Measurements from ENCODE around the gene CALR3.

CALR3 gene

DNA sequence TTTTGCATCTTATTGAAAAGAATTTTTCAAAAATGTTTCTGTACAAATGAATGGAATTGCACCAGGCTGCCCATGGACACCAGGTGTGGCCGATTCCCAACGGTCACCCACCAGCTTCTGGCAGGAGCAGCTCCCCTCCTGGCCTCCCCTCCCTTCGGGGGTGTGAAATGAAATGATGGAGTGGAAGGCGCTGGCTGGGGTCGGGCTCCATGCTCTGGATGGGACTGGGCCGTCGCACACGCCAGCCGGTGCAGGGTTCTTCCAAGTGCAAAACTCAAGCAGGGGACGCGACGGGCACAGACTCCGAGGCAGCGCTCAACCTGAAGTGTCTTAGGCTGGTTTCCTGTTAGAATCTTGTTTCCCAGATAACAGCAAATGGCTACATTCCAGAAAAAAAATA lies 22.1 kb upstream of the CALR3 start:
- no peak for TF ChIP-seq GATA2 (IDR thresholded peaks at IDR 0.05; ENCODE audit: low read depth, low read length)

- TF ChIP-seq GATA3 (IDR thresholded peaks at IDR 0.05; ENCODE audit: low read depth, low read length) (no peak), GATA2 (IDR thresholded peaks at IDR 0.05; ENCODE audit: low read depth, low read length) (no peak)
Observed at GRCh38 chr19:16516923-16517610, 21.1 kb upstream of the CALR3 start.

- TF ChIP-seq GATA3 (IDR thresholded peaks at IDR 0.05; ENCODE audit: low read depth, low read length) = no peak
- no peak for TF ChIP-seq GATA2 (IDR thresholded peaks at IDR 0.05; ENCODE audit: low read depth, low read length)
Observed at GRCh38 chr19:16516381-16516780, 20.4 kb upstream of the CALR3 start.

GRCh38 chr19:16514383-16515019 lies 18.5 kb upstream of the CALR3 start:
- TF ChIP-seq GATA2 (IDR thresholded peaks at IDR 0.05; ENCODE audit: low read depth, low read length) (no peak), GATA3 (IDR thresholded peaks at IDR 0.05; ENCODE audit: low read depth, low read length) (no peak)

GRCh38 chr19:16509141-16510061 lies 13.4 kb upstream of the CALR3 start:
- TF ChIP-seq GATA2 (IDR thresholded peaks at IDR 0.05; ENCODE audit: low read depth, low read length) (no peak), GATA3 (IDR thresholded peaks at IDR 0.05; ENCODE audit: low read depth, low read length) (no peak)

GRCh38 chr19:16508546-16508945 lies 12.6 kb upstream of the CALR3 start:
- TF ChIP-seq GATA3 (IDR thresholded peaks at IDR 0.05; ENCODE audit: low read depth, low read length) = no peak
- TF ChIP-seq GATA2 (IDR thresholded peaks at IDR 0.05; ENCODE audit: low read depth, low read length) = no peak

DNA sequence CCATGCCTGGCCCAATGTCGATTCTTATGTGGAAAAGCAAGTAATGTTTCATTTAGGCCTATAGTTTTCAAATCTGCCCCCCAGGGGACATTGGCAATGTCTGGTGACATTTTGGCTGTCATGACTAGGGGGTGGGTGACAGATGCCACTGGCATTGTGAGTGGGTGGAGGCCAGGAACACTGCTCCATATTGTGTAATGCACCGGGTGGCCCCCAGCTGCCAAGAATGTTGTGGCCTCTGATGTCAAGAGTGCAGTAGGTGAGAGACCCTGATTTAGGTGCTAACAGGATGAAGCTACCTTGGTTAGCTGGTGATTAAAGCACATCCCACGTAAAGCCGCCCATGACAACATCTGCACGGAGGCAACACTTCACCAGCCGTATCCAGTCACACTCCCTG lies 11.0 kb upstream of the CALR3 start:
- no peak for TF ChIP-seq GATA3 (IDR thresholded peaks at IDR 0.05; ENCODE audit: low read depth, low read length)

GRCh38 chr19:16504271-16504670 lies 8.3 kb upstream of the CALR3 start:
- TF ChIP-seq GATA2 (IDR thresholded peaks at IDR 0.05; ENCODE audit: low read depth, low read length) (no peak), GATA3 (IDR thresholded peaks at IDR 0.05; ENCODE audit: low read depth, low read length) (no peak)

GRCh38 chr19:16497837-16498236 lies 1.9 kb upstream of the CALR3 start:
- no peak for TF ChIP-seq GATA3 (IDR thresholded peaks at IDR 0.05; ENCODE audit: low read depth, low read length)
- no peak for TF ChIP-seq GATA2 (IDR thresholded peaks at IDR 0.05; ENCODE audit: low read depth, low read length)

DNA sequence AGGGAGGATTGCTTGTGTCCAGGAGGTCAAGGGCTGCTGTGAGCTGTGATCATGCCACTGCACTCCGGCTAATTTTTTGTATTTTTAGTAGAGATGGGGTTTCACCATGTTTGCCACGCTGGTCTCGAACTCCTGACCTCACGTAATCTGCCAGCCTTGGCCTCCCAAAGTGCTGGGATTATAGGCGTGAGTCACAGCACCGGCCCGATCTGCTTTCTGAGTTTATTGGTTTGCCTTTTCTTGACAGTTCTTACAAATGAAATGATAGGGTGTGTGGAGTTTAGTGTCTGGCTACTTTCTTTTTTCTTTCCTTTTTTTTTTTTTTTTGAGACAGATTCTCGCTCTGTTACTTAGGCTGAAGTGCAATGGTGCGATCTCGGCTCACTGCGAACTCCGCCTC lies 1.1 kb upstream of the CALR3 start:
- no peak for TF ChIP-seq GATA3 (IDR thresholded peaks at IDR 0.05; ENCODE audit: low read depth, low read length)
- TF ChIP-seq GATA2 (IDR thresholded peaks at IDR 0.05; ENCODE audit: low read depth, low read length) = no peak

DNA sequence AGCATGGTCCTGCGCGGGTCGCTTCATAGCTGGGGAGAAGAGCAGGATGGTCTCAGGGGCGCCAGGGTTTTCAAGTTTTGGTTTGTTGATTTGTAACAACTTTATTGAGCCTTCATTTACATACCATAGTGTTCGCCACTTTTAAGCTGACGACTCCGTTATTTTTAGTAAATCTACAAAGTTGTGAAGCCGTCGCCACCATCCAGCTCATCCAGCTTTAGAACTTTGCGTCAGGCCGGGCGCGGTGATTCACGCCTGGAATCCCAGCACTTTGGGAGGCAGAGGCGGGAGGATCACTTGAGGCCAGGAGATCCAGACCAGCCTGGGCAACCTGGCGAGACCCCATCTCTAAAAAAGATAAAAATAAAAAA lies 631 bp upstream of the CALR3 start:
- TF ChIP-seq GATA3 (IDR thresholded peaks at IDR 0.05; ENCODE audit: low read depth, low read length) = no peak
- TF ChIP-seq GATA2 (IDR thresholded peaks at IDR 0.05; ENCODE audit: low read depth, low read length) = no peak

DNA sequence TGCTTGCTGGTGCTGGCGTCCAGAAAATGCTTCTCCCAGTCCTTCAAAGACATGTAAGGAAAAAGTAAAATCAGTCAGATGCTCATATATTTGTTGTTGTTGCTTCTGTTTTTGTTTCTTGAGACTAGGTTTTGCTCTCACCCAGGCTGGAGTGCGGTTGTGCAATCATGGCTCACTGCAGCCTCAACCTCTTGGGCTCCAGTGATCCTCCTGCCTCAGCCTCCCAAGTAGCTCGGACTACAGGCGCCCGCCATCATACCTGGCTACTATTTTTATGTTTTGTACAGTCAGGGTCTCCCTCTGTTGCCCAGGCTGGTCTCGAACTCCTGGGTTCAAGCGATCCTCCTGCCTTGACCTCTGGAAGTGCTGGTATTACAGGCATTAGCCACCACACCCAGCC lies 13.2 kb downstream of the CALR3 start:
- no peak for TF ChIP-seq GATA3 (IDR thresholded peaks at IDR 0.05; ENCODE audit: low read depth, low read length)

DNA sequence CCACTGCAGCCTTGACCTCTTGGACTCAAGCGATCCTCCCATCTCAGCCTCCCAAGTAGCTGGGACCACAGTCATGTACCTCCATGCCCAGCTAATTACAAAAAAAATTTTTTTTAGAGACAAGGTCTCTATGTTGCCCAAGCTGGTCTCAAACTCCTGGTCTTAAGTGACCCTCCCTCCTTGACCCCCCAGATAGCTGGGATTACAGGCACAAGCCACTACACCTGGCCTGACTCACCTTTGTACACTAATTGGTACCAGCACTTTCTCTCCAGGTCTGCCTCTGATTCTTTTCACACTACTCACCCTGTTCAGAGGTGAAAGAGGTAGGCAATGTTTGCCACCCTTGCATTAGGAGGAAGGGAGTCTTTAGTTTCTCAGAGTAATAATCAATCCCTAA lies 18.7 kb downstream of the CALR3 start:
- TF ChIP-seq GATA3 (IDR thresholded peaks at IDR 0.05; ENCODE audit: low read depth, low read length) (no peak), GATA2 (IDR thresholded peaks at IDR 0.05; ENCODE audit: low read depth, low read length) (no peak)

GRCh38 chr19:16476401-16476800 lies 19.6 kb downstream of the CALR3 start:
- TF ChIP-seq GATA2 (IDR thresholded peaks at IDR 0.05; ENCODE audit: low read depth, low read length) (no peak), GATA3 (IDR thresholded peaks at IDR 0.05; ENCODE audit: low read depth, low read length) (no peak)

GRCh38 chr19:16473875-16474392 lies 22.0 kb downstream of the CALR3 start:
- TF ChIP-seq GATA3 (IDR thresholded peaks at IDR 0.05; ENCODE audit: low read depth, low read length) (no peak), GATA2 (IDR thresholded peaks at IDR 0.05; ENCODE audit: low read depth, low read length) (no peak)

All from SH-SY5Y (cell line).